Mammary epithelial cell (primary cell): ENCODE data around the gene TMPRSS3.

Experiments
- EZH2 ChIP-seq: IDR thresholded peaks from 2 replicates; pipeline ENCODE4 v1.6.1; 2012; ENCODE audit warnings: low read length, inconsistent platforms, borderline replicate concordance
- TF ChIP-seq, protein P1 (sequence below), 2 donors: IDR thresholded peaks in 1 of 2; conservative IDR thresholded peaks in 1 of 2; 2 replicates each; pipeline ENCODE4 v1.5.1; 2011 to 2012; ENCODE audit warnings: inconsistent platforms in 2 of 2, low read length in 2 of 2, mild to moderate bottlenecking in 2 of 2, control low read depth in 1 of 2, low read depth in 1 of 2; ENCODE audit not compliant: insufficient read depth in 1 of 2; ENCODE audit errors: extremely low read depth in 1 of 2

DNA sequence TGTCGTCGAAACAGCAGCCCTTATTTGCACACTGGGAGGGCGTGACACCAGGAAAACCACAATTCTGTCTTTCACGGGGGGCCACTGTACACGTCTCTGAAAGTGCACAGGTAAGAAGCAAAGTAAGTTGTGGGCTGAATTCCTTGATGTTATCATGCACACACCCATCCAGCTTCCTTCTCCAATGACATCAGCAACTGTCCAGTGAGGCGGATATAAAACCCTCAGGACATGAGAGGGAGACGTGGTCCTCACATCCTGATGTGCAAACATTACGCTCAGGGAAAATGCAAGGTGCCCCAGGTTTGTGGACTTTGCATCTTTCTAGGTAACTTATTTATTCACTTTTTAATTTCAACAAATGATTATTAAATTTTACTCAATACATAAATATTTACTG is 32.5 kb downstream of the TMPRSS3 start:
- TF ChIP-seq, protein P1, sequence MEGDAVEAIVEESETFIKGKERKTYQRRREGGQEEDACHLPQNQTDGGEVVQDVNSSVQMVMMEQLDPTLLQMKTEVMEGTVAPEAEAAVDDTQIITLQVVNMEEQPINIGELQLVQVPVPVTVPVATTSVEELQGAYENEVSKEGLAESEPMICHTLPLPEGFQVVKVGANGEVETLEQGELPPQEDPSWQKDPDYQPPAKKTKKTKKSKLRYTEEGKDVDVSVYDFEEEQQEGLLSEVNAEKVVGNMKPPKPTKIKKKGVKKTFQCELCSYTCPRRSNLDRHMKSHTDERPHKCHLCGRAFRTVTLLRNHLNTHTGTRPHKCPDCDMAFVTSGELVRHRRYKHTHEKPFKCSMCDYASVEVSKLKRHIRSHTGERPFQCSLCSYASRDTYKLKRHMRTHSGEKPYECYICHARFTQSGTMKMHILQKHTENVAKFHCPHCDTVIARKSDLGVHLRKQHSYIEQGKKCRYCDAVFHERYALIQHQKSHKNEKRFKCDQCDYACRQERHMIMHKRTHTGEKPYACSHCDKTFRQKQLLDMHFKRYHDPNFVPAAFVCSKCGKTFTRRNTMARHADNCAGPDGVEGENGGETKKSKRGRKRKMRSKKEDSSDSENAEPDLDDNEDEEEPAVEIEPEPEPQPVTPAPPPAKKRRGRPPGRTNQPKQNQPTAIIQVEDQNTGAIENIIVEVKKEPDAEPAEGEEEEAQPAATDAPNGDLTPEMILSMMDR (conservative IDR thresholded peaks at IDR 0.05 in 1 of 2, IDR thresholded peaks at IDR 0.05 in 1 of 2; ENCODE audit: extremely low read depth in 1 of 2, insufficient read depth in 1 of 2, low read depth in 1 of 2, low read length in 2 of 2): no peak
- TF ChIP-seq EZH2: no peak
